B cell (primary cell): Measurements from ENCODE around the gene CLRN1. TPM values are rescaled to one million over a fixed set of nuclear protein-coding genes. Genes with fewer than 3 reads are reported as not detected.

Experiments
- ATAC-seq: fragments of 200-7000 bp; cut with Tn5 transposase; one replicate; pipeline ENCODE4 v1.10.0; 2021; ENCODE audit warnings: low read depth, mild to moderate bottlenecking, moderate number of reproducible peaks, moderate library complexity
- CTCF ChIA-PET: fragments of 350-600 bp; sonication (Branson Sonifier 250); formaldehyde crosslinking; loops from one replicate; lab custom pipeline; 2021; ENCODE audit warnings: antibody characterized with exemption, inconsistent platforms; lab: Charles Lee
- POLR2A ChIA-PET: fragments of 350-600 bp; sonication (Branson Sonifier 250); formaldehyde crosslinking; loops from one replicate; lab custom pipeline; 2021; ENCODE audit warnings: antibody characterized with exemption; lab: Charles Lee
- DNase-seq: peaks from one replicate; pipeline ENCODE4 v3.0.0; 2013
- H2AFZ ChIP-seq: 2 replicates; pipeline ENCODE4 v1.6.1; 2012; ENCODE audit warnings: mild to moderate bottlenecking, low read depth, low read length; ENCODE audit not compliant: insufficient read depth, poor library complexity, severe bottlenecking
- H3K27ac ChIP-seq, 2 donors: 1 replicate in 1 of 2; 2 replicates in 1 of 2; pipeline ENCODE4 v1.5.1; 2012 to 2013; ENCODE audit warnings: low read length in 2 of 2, mild to moderate bottlenecking in 2 of 2, moderate library complexity in 1 of 2
- H3K27me3 ChIP-seq, 4 experiments: fragments of 200-600 bp in 1 of 4; sonication (generic) in 1 of 4; replicated peaks in 1 of 4; 1 replicate in 2 of 4; 2 replicates in 2 of 4; pipeline versions ENCODE4 v1.6.1 to v1.7.0; 2013 to 2016; ENCODE audit warnings: low read length in 3 of 4, mild to moderate bottlenecking in 2 of 4, mixed read lengths in 1 of 4, moderate library complexity in 1 of 4; ENCODE audit not compliant: insufficient read depth in 4 of 4, control insufficient read depth in 3 of 4; ENCODE audit errors: control extremely low read depth in 1 of 4
- H3K36me3 ChIP-seq, 2 experiments: replicated peaks in 1 of 2; 1 replicate in 1 of 2; 2 replicates in 1 of 2; pipeline versions ENCODE4 v1.6.1 to v1.7.1; 2013; ENCODE audit warnings: low read length in 1 of 2; ENCODE audit not compliant: insufficient read depth in 2 of 2, control insufficient read depth in 1 of 2; ENCODE audit errors: control extremely low read depth in 1 of 2, extremely low read depth in 1 of 2
- H3K4me1 ChIP-seq, 2 donors: fragments of 200-600 bp in 1 of 2; sonication (generic) in 1 of 2; 1 replicate in 1 of 2; 2 replicates in 1 of 2; pipeline versions ENCODE4 v1.5.1 to v1.6.1; 2013 to 2017; ENCODE audit warnings: low read length in 2 of 2; ENCODE audit not compliant: control insufficient read depth in 2 of 2, insufficient read depth in 2 of 2
- H3K4me2 ChIP-seq: replicated peaks from 2 replicates; pipeline ENCODE3; 2012; ENCODE audit warnings: mild to moderate bottlenecking, low read depth, low read length; ENCODE audit not compliant: poor library complexity, severe bottlenecking
- H3K4me3 ChIP-seq, 5 experiments: fragments of 200-600 bp in 1 of 5; sonication (generic) in 1 of 5; 1 replicate in 3 of 5; 2 replicates in 2 of 5; pipeline versions ENCODE4 v1.5.1 to v1.7.0; 2011 to 2016; ENCODE audit warnings: low read length in 4 of 5, mild to moderate bottlenecking in 4 of 5, low read depth in 2 of 5, control low read depth in 1 of 5, moderate library complexity in 1 of 5; ENCODE audit not compliant: insufficient read depth in 1 of 5; ENCODE audit errors: control extremely low read depth in 1 of 5, extremely low read depth in 1 of 5
- H3K79me2 ChIP-seq: fragments of 200-600 bp; sonication (generic); one replicate; pipeline ENCODE4 v1.6.0; 2016; ENCODE audit warnings: low read length; ENCODE audit not compliant: control insufficient read depth, insufficient read depth
- H3K9ac ChIP-seq: fragments of 200-600 bp; sonication (generic); 2 replicates; pipeline ENCODE4 v1.6.1; 2017; ENCODE audit warnings: mild to moderate bottlenecking, low read length, moderate library complexity
- H3K9me3 ChIP-seq, 3 donors: one replicate each; pipeline versions ENCODE4 v1.6.1 to v1.7.1; 2013; ENCODE audit warnings: low read length in 2 of 3; ENCODE audit not compliant: control insufficient read depth in 2 of 3, insufficient read depth in 1 of 3; ENCODE audit errors: control extremely low read depth in 1 of 3
- H4K20me1 ChIP-seq: 2 replicates; pipeline ENCODE4 v1.6.0; 2012; ENCODE audit warnings: mild to moderate bottlenecking, low read length; ENCODE audit not compliant: insufficient read depth, control insufficient read depth, poor library complexity, severe bottlenecking
- H3K27ac Mint-ChIP-seq: one replicate; pipeline ENCODE4 v1.8.0; 2021; ENCODE audit warnings: mixed read lengths
- H3K27me3 Mint-ChIP-seq: one replicate; pipeline ENCODE4 v1.8.0; 2021; ENCODE audit warnings: mixed read lengths
- H3K4me1 Mint-ChIP-seq: one replicate; pipeline ENCODE4 v1.8.0; 2021; ENCODE audit warnings: mixed read lengths
- H3K4me3 Mint-ChIP-seq: one replicate; pipeline ENCODE4 v1.8.0; 2021; ENCODE audit warnings: mixed read lengths
- H3K9me3 Mint-ChIP-seq: one replicate; pipeline ENCODE4 v1.8.0; 2022; ENCODE audit warnings: mixed read lengths; ENCODE audit not compliant: insufficient read depth
- EZH2 ChIP-seq: IDR thresholded peaks from 2 replicates; pipeline ENCODE4 v1.6.1; 2012; ENCODE audit warnings: borderline replicate concordance, low read depth, mild to moderate bottlenecking, moderate library complexity, low read length; ENCODE audit not compliant: insufficient read depth, poor library complexity, severe bottlenecking
- WGBS: methylation state at CpG from one replicate; pipeline ENCODE4 v1.1.5; 2013; ENCODE audit warnings: missing lambda C conversion rate; ENCODE audit not compliant: insufficient coverage; 5-methylcytosine and 5-hydroxymethylcytosine counted together
- intact Hi-C: fragments of 100-400 bp; cut with micrococcal nuclease; formaldehyde crosslinking; loops from one replicate; pipeline ENCODE4 v1.10.0; 2022
- polyA plus RNA-seq: library from polyadenylated mRNA; depleted of rRNA; stranded (reverse); fragments of >200 nt; gene quantifications from 2 replicates; pipeline ENCODE4 v1.2.3, GENCODE V29; 2012
- total RNA-seq, 2 donors: library from RNA; stranded (reverse); fragments of 120-200 nt in 1 of 2; gene quantifications; 1 replicate in 1 of 2; 2 replicates in 1 of 2; pipeline versions ENCODE4 v1.2.3 to v1.2.4, GENCODE V29; 2013 to 2022
- TF ChIP-seq, protein P1 (sequence below): fragments of 200-600 bp; IDR thresholded peaks from one replicate; pipeline ENCODE4 v1.8.0; 2022; ENCODE audit warnings: antibody characterized with exemption, mild to moderate bottlenecking

Gene CLRN1
- total and polyA plus RNA-seq, 2 donors (not counting 1 experiment from before 2014, with no cell fraction given) = not detected

GRCh38 chr3:150899141-150899540 lies 73.4 kb downstream of the CLRN1 start:
- H3K27ac ChIP-seq = no peak overlapping the region
- CTCF ChIA-PET = no interaction called here
- TF ChIP-seq, protein P1, sequence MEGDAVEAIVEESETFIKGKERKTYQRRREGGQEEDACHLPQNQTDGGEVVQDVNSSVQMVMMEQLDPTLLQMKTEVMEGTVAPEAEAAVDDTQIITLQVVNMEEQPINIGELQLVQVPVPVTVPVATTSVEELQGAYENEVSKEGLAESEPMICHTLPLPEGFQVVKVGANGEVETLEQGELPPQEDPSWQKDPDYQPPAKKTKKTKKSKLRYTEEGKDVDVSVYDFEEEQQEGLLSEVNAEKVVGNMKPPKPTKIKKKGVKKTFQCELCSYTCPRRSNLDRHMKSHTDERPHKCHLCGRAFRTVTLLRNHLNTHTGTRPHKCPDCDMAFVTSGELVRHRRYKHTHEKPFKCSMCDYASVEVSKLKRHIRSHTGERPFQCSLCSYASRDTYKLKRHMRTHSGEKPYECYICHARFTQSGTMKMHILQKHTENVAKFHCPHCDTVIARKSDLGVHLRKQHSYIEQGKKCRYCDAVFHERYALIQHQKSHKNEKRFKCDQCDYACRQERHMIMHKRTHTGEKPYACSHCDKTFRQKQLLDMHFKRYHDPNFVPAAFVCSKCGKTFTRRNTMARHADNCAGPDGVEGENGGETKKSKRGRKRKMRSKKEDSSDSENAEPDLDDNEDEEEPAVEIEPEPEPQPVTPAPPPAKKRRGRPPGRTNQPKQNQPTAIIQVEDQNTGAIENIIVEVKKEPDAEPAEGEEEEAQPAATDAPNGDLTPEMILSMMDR = no peak
- no peak for TF ChIP-seq EZH2
- no peak for DNase-seq
- H3K4me3 Mint-ChIP-seq = no peak overlapping the region
- no peaks in the 10 kb centered on the region for H3K9me3 ChIP-seq
- H3K4me1 ChIP-seq = no peaks in the 10 kb centered on the region
- H3K27ac Mint-ChIP-seq = no peak overlapping the region
- no peak overlapping the region for H3K9ac ChIP-seq
- H4K20me1 ChIP-seq = no peaks in the 10 kb centered on the region
- no peaks in the 10 kb centered on the region for H3K9me3 Mint-ChIP-seq
- no peaks in the 10 kb centered on the region for H3K79me2 ChIP-seq
- H3K27me3 Mint-ChIP-seq = peaks cover 13% of the 10 kb centered on the region
- intact Hi-C loops = no loop called here
- H2AFZ ChIP-seq = no peak overlapping the region
- H3K27me3 ChIP-seq = no peaks in the 10 kb centered on the region
- no peak overlapping the region for H3K4me3 ChIP-seq
- 0% methylated on average over 2 of the region's 2 CpGs for WGBS
- H3K36me3 ChIP-seq = no peaks in the 10 kb centered on the region
- no peak overlapping the region for H3K4me2 ChIP-seq
- POLR2A ChIA-PET = no interaction called here
- H3K4me1 Mint-ChIP-seq = no peaks in the 10 kb centered on the region
- ATAC-seq = no peak

DNA sequence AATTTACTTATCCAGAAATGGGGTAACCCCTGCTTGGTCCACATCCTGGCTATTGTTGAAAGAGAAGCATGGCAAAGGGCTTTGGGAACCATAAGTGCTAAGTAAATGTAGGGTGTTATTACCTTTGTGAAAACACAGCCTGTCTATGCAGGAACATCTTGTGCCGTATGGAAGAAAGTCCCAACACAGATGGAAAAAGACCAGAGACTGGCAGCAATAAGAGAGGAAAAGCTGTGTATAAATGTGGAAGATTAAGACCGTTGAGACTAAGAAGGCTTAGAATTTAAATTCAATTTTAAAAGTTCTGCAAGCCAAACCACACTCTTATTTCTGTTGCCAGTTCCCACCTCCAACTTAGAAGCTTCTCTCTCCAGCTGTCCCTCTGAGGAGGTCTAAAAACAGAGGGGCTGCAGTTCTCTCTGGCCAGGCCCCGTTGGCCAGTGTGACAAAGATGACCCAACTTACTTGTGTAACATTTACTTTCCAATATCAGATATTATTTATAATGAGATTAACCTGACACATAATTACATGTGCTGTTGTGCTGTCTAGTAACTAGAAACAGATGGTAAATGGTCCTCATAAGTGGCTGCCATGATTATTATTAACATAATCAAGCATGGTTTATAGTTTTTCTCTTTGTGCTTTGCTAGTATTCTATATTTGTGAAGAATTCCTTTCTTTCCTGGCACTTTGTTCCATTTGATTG lies 74.3 kb downstream of the CLRN1 start:
- H3K36me3 ChIP-seq = no peaks in the 10 kb centered on the region
- no peak for ATAC-seq
- no peaks in the 10 kb centered on the region for H3K27me3 ChIP-seq
- ChIA-PET POLR2A (no interaction called here), CTCF (no interaction called here)
- H3K4me3 Mint-ChIP-seq = no peak overlapping the region
- no peaks in the 10 kb centered on the region for H3K9me3 ChIP-seq
- H3K9ac ChIP-seq = no peak overlapping the region
- no peak overlapping the region for H3K4me3 ChIP-seq
- intact Hi-C loops = no loop called here
- peaks cover 13% of the 10 kb centered on the region for H3K27me3 Mint-ChIP-seq
- no peak for DNase-seq
- H3K9me3 Mint-ChIP-seq = no peaks in the 10 kb centered on the region
- no peaks in the 10 kb centered on the region for H3K4me1 Mint-ChIP-seq
- no peak overlapping the region for H3K4me2 ChIP-seq
- H3K79me2 ChIP-seq = no peaks in the 10 kb centered on the region
- no peaks in the 10 kb centered on the region for H3K4me1 ChIP-seq
- H3K27ac ChIP-seq = no peak overlapping the region
- H4K20me1 ChIP-seq = no peaks in the 10 kb centered on the region
- TF ChIP-seq, protein P1 = no peak
- TF ChIP-seq EZH2 = no peak
- no peak overlapping the region for H3K27ac Mint-ChIP-seq
- 100% methylated on average over 1 of the region's 3 CpGs for WGBS
- H2AFZ ChIP-seq = no peak overlapping the region
